Nephron (organoid): ENCODE data around the gene PDE4B.

Experiments
- H3K27ac Mint-ChIP-seq, 3 experiments: 2 replicates each; pipeline ENCODE4 v1.8.0; 2020; ENCODE audit warnings: mixed read lengths in 3 of 3, mild to moderate bottlenecking in 2 of 3, moderate library complexity in 1 of 3
- H3K27me3 Mint-ChIP-seq: 2 replicates; pipeline ENCODE4 v1.8.0; 2021; ENCODE audit warnings: low read depth, mild to moderate bottlenecking, moderate library complexity, mixed read lengths
- H3K36me3 Mint-ChIP-seq: 2 replicates; pipeline ENCODE4 v1.8.0; 2020; ENCODE audit warnings: low read depth, mixed read lengths
- H3K4me1 Mint-ChIP-seq: 2 replicates; pipeline ENCODE4 v1.8.0; 2020; ENCODE audit warnings: mixed read lengths
- H3K4me3 Mint-ChIP-seq, 3 experiments: 2 replicates each; pipeline ENCODE4 v1.8.0; 2020; ENCODE audit warnings: mild to moderate bottlenecking in 3 of 3, mixed read lengths in 3 of 3, moderate library complexity in 2 of 3
- H3K9me3 Mint-ChIP-seq: 2 replicates; pipeline ENCODE4 v1.8.0; 2020; ENCODE audit warnings: mixed read lengths
- TF ChIP-seq, protein P1 (sequence below), 3 experiments: fragments of 200-600 bp; sonication (generic); IDR thresholded peaks; one replicate each; pipeline ENCODE4 v1.5.0; 2021; ENCODE audit warnings: antibody characterized with exemption in 3 of 3; ENCODE audit not compliant: unreplicated experiment in 3 of 3

The PDE4B gene

DNA sequence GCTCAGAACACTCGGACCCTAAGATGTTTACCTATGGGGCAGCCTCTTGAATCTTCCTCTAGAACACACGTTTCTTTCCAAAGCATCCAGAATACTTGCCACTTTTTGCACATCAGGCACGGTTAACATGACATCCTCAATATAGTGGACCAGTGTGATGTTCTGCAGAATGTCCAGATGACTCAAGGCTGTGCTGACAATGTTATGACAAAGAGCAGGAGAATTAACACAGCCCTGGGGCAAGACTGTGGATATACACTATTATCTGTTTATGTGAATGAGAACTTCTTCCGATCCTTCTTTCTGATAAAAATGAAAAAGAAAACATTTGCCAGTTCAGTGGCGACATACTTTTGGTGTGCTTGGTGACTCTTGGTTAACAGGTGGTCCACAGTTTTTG is 154.3 kb downstream of the PDE4B start:
- Mint-ChIP-seq H3K27me3 (no peaks in the 10 kb centered on the region), H3K36me3 (no peaks in the 10 kb centered on the region), H3K4me1 (no peaks in the 10 kb centered on the region), H3K27ac (no peak overlapping the region), H3K9me3 (peaks cover 5% of the 10 kb centered on the region), H3K4me3 (no peak overlapping the region)
- TF ChIP-seq, protein P1, sequence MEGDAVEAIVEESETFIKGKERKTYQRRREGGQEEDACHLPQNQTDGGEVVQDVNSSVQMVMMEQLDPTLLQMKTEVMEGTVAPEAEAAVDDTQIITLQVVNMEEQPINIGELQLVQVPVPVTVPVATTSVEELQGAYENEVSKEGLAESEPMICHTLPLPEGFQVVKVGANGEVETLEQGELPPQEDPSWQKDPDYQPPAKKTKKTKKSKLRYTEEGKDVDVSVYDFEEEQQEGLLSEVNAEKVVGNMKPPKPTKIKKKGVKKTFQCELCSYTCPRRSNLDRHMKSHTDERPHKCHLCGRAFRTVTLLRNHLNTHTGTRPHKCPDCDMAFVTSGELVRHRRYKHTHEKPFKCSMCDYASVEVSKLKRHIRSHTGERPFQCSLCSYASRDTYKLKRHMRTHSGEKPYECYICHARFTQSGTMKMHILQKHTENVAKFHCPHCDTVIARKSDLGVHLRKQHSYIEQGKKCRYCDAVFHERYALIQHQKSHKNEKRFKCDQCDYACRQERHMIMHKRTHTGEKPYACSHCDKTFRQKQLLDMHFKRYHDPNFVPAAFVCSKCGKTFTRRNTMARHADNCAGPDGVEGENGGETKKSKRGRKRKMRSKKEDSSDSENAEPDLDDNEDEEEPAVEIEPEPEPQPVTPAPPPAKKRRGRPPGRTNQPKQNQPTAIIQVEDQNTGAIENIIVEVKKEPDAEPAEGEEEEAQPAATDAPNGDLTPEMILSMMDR (IDR thresholded peaks at IDR 0.05; ENCODE audit: unreplicated experiment in 3 of 3): no peak

DNA sequence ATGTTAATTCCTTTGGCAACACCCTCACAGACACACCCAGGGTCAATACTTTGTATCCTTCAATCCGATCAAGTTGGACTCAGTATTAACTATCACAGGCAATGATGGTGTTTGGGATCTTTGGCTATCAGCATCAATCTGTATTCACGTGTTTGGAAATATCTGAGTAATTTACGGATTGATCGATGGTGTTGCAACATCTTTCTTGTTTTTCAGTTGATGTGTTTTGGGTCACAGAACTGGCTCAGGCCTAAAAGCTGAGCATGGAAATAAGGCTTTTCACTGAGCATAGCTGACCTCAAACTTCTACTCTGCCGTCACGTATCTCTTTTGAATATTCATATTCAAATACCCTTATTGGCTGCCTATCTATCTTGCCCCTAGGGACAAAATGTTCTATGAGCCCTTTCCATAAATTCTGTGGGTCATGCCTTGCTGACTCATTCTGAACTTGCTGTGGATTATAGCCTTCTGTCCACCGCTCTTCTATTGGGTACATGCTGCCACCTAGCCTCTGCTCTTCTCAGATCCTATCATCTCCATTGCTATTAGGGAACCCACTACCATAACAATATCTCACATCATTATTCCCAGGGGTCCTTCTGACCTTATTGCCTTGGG is 156.0 kb downstream of the PDE4B start:
- TF ChIP-seq, protein P1 (IDR thresholded peaks at IDR 0.05; ENCODE audit: unreplicated experiment in 3 of 3): no peak
- Mint-ChIP-seq H3K27ac (no peak overlapping the region), H3K27me3 (no peaks in the 10 kb centered on the region), H3K36me3 (no peaks in the 10 kb centered on the region), H3K4me3 (no peak overlapping the region), H3K4me1 (no peaks in the 10 kb centered on the region), H3K9me3 (peaks cover 2% of the 10 kb centered on the region)

DNA sequence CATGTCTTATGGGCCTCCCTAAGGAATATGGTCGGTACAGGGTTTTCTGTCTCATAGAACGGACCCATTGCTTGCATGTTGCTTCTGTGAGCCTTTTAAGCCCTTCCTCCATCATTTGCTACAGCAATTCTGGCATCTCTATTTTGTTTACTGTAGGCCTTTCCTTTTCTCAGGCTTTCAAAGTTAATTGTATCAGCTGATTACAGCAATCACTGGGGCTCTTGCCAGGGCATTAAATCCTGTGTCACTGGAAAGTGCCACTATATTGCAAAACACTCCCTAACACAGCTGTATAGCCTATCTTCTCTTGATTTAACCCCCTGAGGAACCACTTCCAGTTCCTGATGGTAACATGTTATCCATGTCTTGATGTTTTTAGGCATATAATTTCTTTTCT is 156.5 kb downstream of the PDE4B start:
- Mint-ChIP-seq H3K27me3 (no peaks in the 10 kb centered on the region), H3K9me3 (no peaks in the 10 kb centered on the region), H3K4me3 (no peak overlapping the region), H3K36me3 (no peaks in the 10 kb centered on the region), H3K4me1 (no peaks in the 10 kb centered on the region), H3K27ac (no peak overlapping the region)
- TF ChIP-seq, protein P1 (IDR thresholded peaks at IDR 0.05; ENCODE audit: unreplicated experiment in 3 of 3): no peak

DNA sequence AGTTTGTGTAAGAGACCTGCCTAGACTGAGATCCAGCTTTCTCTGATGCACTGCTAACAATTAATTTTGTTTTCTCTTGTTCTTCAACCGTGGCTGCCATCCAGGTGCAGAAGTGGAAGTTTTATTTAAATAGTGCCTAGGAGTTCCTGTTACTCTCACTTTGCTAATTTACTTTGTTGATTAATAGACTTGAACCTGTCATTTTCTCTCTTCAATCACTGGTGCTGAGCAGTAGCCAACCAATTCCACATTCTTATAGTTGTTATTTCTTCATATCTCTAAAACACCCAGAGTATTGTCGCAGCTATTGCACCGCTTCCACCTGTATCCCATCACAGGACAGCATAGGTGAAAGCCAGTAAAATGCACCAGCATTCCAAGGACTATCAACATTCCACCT is 157.2 kb downstream of the PDE4B start:
- Mint-ChIP-seq H3K36me3 (no peaks in the 10 kb centered on the region), H3K9me3 (no peaks in the 10 kb centered on the region), H3K27me3 (no peaks in the 10 kb centered on the region), H3K27ac (no peak overlapping the region), H3K4me3 (no peak overlapping the region), H3K4me1 (no peaks in the 10 kb centered on the region)
- TF ChIP-seq, protein P1 (IDR thresholded peaks at IDR 0.05; ENCODE audit: unreplicated experiment in 3 of 3): no peak

DNA sequence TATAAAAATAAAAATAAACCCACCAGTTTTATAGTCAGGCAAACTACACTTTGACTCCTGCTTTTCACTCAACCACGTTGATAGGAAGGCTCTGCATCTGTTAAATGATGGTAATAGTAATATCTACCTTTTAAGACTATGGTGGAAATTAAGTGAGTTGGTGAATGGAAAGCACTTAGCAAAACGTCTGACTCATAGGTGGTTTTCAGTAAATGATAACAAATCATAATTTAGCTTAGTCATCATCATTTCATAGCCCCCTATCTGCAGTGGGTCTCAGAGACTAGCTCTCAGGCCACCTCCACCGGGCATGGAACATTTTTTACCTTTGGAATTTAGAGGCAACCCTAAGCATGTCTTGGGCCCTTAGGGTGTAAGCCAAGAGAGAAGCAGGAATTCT is 160.0 kb downstream of the PDE4B start:
- no peaks in the 10 kb centered on the region for H3K36me3 Mint-ChIP-seq
- no peaks in the 10 kb centered on the region for H3K4me1 Mint-ChIP-seq
- no peak overlapping the region for H3K4me3 Mint-ChIP-seq
- H3K27ac Mint-ChIP-seq: no peak overlapping the region
- no peaks in the 10 kb centered on the region for H3K9me3 Mint-ChIP-seq
- TF ChIP-seq, protein P1 (IDR thresholded peaks at IDR 0.05; ENCODE audit: unreplicated experiment in 3 of 3): no peak
- no peaks in the 10 kb centered on the region for H3K27me3 Mint-ChIP-seq

DNA sequence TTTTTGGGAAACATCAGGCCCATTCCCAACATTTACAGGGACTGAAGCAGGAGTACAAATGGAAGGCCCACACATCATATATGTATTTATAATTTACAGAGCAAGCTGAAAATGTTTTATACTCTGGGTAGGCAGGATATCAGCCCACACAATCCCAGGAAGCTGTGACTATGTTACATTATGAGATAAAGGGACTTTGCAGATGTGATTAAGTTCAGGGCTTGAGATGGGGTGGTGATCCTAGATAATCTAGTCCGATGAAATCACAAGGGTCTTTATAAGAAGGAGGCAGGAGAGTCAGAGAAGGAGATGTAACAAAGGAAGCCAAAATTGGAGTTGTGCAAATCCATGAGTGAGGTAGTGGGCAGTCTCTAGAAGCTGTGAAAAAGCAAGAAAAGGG is 160.5 kb downstream of the PDE4B start:
- TF ChIP-seq, protein P1 (IDR thresholded peaks at IDR 0.05; ENCODE audit: unreplicated experiment in 3 of 3): no peak
- Mint-ChIP-seq H3K9me3 (no peaks in the 10 kb centered on the region), H3K36me3 (no peaks in the 10 kb centered on the region), H3K4me1 (no peaks in the 10 kb centered on the region), H3K27ac (peak overlapping the region in 2 of 3 experiments; percentile 13 to 32), H3K4me3 (no peak overlapping the region), H3K27me3 (no peaks in the 10 kb centered on the region)
